Endothelial cell of umbilical vein (primary cell): ENCODE results near the gene PARP8.

Source experiments
- MYC ChIP-seq: IDR thresholded peaks from one replicate; pipeline ENCODE4 v1.6.1; 2011; ENCODE audit warnings: mild to moderate bottlenecking, low read depth, low read length
- TF ChIP-seq, protein P1 (sequence below), 2 donors: IDR thresholded peaks; 1 replicate in 1 of 2; 2 replicates in 1 of 2; pipeline ENCODE4 v1.5.1; 2011; ENCODE audit warnings: low read length in 2 of 2, mild to moderate bottlenecking in 2 of 2, moderate library complexity in 2 of 2, control low read depth in 1 of 2, inconsistent platforms in 1 of 2, low read depth in 1 of 2; ENCODE audit not compliant: insufficient read depth in 1 of 2; ENCODE audit errors: extremely low read depth in 1 of 2

DNA sequence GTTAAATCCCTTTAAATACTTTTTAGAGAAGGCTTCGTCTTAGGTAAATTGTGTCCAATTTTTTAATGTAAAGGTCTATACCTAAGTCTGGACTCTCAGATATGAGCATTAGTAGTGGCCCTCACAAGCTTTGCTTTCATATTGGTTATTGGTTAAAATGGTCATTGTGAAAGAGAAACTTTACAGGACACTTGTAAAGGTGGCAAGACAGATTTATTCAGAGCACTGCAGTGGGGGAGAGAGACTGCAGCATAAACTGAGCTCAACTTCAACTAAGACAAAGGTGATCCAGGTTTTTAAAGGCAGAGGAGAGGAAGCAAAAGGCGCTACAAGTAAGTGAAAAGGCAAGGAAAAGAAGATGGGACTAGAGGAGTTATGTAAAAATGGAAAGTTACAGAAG is 157.7 kb downstream of the PARP8 start:
- TF ChIP-seq MYC, result no peak
- TF ChIP-seq, protein P1, sequence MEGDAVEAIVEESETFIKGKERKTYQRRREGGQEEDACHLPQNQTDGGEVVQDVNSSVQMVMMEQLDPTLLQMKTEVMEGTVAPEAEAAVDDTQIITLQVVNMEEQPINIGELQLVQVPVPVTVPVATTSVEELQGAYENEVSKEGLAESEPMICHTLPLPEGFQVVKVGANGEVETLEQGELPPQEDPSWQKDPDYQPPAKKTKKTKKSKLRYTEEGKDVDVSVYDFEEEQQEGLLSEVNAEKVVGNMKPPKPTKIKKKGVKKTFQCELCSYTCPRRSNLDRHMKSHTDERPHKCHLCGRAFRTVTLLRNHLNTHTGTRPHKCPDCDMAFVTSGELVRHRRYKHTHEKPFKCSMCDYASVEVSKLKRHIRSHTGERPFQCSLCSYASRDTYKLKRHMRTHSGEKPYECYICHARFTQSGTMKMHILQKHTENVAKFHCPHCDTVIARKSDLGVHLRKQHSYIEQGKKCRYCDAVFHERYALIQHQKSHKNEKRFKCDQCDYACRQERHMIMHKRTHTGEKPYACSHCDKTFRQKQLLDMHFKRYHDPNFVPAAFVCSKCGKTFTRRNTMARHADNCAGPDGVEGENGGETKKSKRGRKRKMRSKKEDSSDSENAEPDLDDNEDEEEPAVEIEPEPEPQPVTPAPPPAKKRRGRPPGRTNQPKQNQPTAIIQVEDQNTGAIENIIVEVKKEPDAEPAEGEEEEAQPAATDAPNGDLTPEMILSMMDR (IDR thresholded peaks at IDR 0.05; ENCODE audit: extremely low read depth in 1 of 2, insufficient read depth in 1 of 2, low read depth in 1 of 2, low read length in 2 of 2), result no peak
